B cell (primary cell): ENCODE measurements around the gene AHNAK.

ENCODE experiments used
- EZH2 ChIP-seq: IDR thresholded peaks from 2 replicates; pipeline ENCODE4 v1.6.1; 2012; ENCODE audit warnings: borderline replicate concordance, low read depth, mild to moderate bottlenecking, moderate library complexity, low read length; ENCODE audit not compliant: insufficient read depth, poor library complexity, severe bottlenecking
- TF ChIP-seq, protein P1 (sequence below): fragments of 200-600 bp; IDR thresholded peaks from one replicate; pipeline ENCODE4 v1.8.0; 2022; ENCODE audit warnings: antibody characterized with exemption, mild to moderate bottlenecking

DNA sequence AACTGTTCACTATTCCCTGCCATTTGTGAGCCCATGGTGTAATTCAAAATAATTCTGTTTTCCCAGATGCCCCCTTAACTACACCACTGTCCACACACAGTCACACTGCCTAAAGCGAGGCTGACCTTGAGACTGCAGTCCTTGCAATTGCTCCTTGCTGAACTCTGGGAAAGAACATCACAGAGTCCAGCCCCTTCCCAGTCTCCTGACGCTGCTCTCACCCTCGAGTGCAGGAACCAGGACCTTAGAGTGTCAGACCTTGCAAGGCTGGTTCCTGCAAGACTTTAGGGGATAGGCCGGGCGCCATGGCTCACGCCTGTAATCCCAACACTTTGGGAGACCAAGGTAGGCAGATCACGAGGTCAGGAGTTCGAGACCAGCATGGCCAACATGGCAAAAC is 33.6 kb downstream of the AHNAK start:
- TF ChIP-seq, protein P1, sequence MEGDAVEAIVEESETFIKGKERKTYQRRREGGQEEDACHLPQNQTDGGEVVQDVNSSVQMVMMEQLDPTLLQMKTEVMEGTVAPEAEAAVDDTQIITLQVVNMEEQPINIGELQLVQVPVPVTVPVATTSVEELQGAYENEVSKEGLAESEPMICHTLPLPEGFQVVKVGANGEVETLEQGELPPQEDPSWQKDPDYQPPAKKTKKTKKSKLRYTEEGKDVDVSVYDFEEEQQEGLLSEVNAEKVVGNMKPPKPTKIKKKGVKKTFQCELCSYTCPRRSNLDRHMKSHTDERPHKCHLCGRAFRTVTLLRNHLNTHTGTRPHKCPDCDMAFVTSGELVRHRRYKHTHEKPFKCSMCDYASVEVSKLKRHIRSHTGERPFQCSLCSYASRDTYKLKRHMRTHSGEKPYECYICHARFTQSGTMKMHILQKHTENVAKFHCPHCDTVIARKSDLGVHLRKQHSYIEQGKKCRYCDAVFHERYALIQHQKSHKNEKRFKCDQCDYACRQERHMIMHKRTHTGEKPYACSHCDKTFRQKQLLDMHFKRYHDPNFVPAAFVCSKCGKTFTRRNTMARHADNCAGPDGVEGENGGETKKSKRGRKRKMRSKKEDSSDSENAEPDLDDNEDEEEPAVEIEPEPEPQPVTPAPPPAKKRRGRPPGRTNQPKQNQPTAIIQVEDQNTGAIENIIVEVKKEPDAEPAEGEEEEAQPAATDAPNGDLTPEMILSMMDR = no peak
- TF ChIP-seq EZH2 = no peak
